Subcutaneous adipose tissue (tissue), 4 donors: ENCODE results near the gene ZNF444. TPM values are rescaled to one million over a fixed set of nuclear protein-coding genes. Genes with fewer than 3 reads are reported as not detected.

Experiments used
- CTCF ChIP-seq: fragments of 450-650 bp; IDR thresholded peaks from one replicate; pipeline ENCODE4 v1.5.1; 2016; ENCODE audit warnings: low read depth, mild to moderate bottlenecking, control low read depth, antibody characterized with exemption, moderate library complexity
- total RNA-seq, 4 donors: library from RNA; depleted of rRNA; stranded (reverse); fragments of >200 nt; gene quantifications; one replicate each; pipeline ENCODE4 v1.1.0, GENCODE V29; 2016

The ZNF444 gene
- total RNA-seq, 4 donors from 2014 or later = 5.4 to 35.6 (median 11.3) TPM

GRCh38 chr19:56131651-56132050 is 9.4 kb upstream of the ZNF444 start:
- TF ChIP-seq CTCF = no peak

- no peak for TF ChIP-seq CTCF
These were observed 8.7 kb upstream of the ZNF444 start for GRCh38 chr19:56132316-56132822.

DNA sequence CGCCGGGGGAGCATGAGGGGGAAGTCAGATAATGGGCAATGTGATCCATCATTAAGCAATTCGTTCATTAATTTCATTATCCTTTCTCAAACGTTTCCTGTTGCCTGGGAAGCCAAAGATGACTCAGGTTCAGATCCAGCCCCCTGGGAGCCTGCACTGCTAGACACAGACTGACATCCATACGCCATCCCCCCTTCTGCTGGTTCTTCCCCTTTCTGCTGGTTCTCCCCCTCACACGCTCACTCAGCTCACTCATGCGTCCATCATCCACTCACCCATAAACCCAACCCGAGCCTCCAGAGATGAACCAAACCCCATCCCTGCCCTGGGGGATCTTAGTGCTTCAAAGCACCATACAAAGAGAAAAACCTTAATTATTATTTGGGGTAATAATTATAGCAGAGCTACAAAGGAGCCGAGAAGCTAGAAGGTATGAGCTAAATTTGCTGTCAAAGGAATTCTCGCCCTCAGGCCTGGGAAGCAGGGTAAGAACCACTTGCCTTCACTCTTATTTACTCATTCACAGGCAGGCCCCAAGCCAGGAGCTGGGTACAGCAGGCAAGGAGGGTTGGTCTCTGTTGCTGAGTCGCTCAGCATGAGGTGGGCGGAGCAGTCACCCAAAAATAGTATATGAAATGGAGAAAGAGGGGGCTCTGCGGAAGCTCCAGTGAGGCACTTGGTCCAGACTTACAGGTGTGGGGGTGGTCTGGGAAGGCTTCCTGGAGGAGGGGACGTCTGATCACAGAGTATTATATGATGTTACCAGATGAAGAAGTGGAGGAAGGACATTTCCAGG is 7.0 kb upstream of the ZNF444 start:
- no peak for TF ChIP-seq CTCF

GRCh38 chr19:56134654-56134921 is 6.5 kb upstream of the ZNF444 start:
- TF ChIP-seq CTCF = no peak

GRCh38 chr19:56136362-56136761 is 4.7 kb upstream of the ZNF444 start:
- TF ChIP-seq CTCF = no peak

DNA sequence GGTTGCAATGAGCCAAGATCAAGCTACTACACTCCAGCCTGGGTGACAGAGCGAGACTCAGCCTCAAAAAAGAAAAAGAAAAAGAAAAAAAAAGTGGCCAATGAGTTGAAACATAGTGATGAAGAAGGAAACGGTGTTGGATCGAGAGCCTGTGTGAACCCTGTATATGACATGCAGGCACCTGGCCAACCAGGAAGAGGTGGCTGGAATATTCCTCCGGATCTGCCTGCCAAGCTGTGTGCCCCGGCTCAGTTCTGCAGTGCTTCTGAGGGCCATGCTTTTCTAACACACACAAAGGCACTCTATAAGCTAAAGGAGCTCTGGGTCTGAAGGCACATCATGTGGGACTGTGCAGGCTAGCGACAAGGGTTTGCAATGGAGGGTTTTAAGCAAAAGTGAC is 3.7 kb upstream of the ZNF444 start:
- TF ChIP-seq CTCF = no peak

DNA sequence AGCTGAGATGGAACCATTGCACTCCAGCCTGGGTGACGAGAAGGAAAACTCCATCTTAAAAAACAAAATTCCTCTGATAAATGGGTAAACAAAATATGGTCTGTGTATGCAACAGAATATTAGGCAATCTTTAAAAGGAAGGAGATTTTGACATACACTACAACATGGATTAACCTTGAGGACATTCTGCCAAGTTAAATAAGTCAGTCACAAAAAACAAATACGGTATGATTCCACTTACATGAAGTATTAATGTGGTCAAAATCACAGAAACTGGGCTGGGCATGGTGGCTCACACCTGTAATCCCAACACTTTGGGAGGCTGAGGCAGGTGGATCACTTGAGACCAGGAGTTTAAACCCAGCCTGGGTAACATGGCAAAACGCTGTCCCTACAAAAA is 3.0 kb upstream of the ZNF444 start:
- TF ChIP-seq CTCF = no peak
